K562 treated with DMSO at 1 percent for 24 hours (cell line): ENCODE measurements around the gene SPATA3. TPM values are rescaled to one million over a fixed set of nuclear protein-coding genes. Genes with fewer than 3 reads are reported as not detected.

Experiments
- total RNA-seq: library from RNA; unstranded; fragments of 300-600 nt; gene quantifications from 2 replicates; pipeline ENCODE4 v1.2.3, GENCODE V29; 2022; ENCODE audit warnings: low read depth; ENCODE audit not compliant: insufficient read depth

The SPATA3 gene
- not detected in 2 replicates for total RNA-seq

GRCh38 chr2:230995821-230996220 lies at the start of gene SPATA3:
SPATA3 (plus strand) TSS chr2:230996121; CDS start chr2:230996234, 113 bp downstream.

GRCh38 chr2:231037202-231037730 lies 41.3 kb downstream of the SPATA3 start, which contains the start of gene C2orf72:
C2orf72 (plus strand) TSS chr2:231037523; CDS start chr2:231037566, 43 bp downstream.

GRCh38 chr2:231056453-231057416 lies 60.8 kb downstream of the SPATA3 start, which contains the start of gene PSMD1:
PSMD1 (plus strand) TSS chr2:231056867; CDS start chr2:231057026, 159 bp downstream.

Other genes starting within 250 kb of the SPATA3 start
- 93.1 and 95.2 TPM in 2 replicates for gene ITM2C, start 131.2 kb upstream of the SPATA3 start, total RNA-seq
- gene GPR55, start 70.9 kb upstream of the SPATA3 start, total RNA-seq = 0.25 and 0.35 TPM in 2 replicates
- not detected in 2 replicates for gene C2orf72, start 41.4 kb downstream of the SPATA3 start, total RNA-seq
- 54.9 and 65.4 TPM in 2 replicates for gene PSMD1, start 60.7 kb downstream of the SPATA3 start, total RNA-seq
- not detected in 2 replicates for gene HTR2B, start 128.9 kb downstream of the SPATA3 start, total RNA-seq
- gene ARMC9, start 202.5 kb downstream of the SPATA3 start, total RNA-seq = 5.2 and 5.6 TPM in 2 replicates